Stimulated activated CD4-positive, alpha-beta T cell treated with anti-CD3 and anti-CD28 coated beads, Interleukin-2, amount 100 ng/mL, for 24 hours (primary cell): ENCODE measurements around the gene TNK2.

Experiments
- DNase-seq, 2 donors: peaks; one replicate each; pipeline ENCODE4 v3.0.0-alpha.2; 2020

TNK2 gene

GRCh38 chr3:195897853-195898415 lies 10.4 kb downstream of the TNK2 start:
- DNase-seq, result no peak

DNA sequence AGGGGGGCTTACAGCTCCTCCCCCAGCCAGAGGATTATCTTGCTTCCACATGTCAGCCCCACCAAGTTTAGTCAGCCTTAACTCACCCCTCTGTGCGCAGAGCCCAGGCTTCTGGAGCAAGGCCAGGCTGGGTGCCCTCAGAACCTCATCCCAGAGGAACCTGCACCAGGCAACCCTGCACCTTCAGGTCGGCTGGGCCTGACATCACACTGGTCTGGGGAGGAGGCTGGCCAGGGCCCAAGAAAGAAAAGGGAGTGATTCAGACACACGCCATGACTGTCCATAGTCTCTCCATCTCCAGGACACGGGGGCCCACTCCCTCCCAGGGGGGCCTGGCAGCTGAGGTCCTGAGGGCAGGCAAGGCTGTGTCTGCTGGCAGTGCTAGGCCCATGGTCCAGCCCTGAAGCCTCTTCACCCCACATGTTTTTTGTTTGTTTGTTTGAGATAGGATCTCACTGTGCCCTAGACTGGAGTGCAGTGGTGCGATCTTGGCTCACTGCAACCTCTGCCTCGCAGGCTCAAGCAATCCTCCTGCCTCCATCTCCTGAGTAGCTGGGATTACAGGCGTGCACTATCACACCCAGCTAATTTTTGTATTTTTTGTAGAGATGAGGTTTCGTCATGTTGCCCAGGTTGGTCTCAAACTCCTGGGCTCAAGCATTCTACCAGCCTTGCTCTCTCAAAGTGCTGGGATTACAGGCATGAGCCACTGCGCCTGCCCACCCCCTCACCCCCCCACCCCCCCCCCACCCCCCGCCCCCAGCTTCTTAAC lies 11.1 kb downstream of the TNK2 start:
- DNase-seq, result no peak

DNA sequence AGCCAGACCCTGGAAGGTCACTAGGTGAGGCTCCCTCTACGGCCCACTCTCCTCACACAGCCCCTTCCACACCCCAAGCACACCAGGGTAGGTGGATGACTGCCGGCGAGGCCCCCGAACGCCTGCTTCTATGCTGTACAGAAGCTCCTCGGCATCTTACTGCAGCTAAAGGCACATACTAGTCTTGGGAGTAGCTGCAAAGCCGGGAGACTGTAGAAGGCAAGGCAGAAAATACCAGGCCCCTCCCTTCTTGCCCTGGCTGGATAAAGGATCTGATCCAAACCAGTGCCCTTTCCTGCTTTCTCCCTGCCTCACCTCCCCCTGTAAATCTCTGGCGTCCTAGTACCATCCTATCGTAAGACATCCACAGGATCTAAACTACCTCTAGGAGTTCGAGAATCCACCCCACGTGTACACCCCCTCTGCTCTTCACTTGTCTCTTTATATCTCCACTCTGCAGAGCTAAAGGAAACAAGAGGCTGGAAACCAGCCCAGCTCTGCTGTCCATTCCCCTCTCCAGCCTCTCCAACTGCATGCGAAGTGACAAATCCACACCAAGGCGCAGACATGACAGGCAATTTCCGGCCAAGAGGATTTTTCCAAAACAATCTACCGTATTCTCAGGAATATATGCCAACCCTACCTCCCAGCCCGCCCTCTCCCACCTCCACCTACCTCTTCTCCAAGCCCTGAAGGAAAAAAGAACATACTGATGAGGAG lies 11.8 kb downstream of the TNK2 start:
- peak in 1 of 2 donors; percentile 37 for DNase-seq

GRCh38 chr3:195895861-195896360 lies 12.4 kb downstream of the TNK2 start:
- DNase-seq, result peak; percentile 72 to 74

DNA sequence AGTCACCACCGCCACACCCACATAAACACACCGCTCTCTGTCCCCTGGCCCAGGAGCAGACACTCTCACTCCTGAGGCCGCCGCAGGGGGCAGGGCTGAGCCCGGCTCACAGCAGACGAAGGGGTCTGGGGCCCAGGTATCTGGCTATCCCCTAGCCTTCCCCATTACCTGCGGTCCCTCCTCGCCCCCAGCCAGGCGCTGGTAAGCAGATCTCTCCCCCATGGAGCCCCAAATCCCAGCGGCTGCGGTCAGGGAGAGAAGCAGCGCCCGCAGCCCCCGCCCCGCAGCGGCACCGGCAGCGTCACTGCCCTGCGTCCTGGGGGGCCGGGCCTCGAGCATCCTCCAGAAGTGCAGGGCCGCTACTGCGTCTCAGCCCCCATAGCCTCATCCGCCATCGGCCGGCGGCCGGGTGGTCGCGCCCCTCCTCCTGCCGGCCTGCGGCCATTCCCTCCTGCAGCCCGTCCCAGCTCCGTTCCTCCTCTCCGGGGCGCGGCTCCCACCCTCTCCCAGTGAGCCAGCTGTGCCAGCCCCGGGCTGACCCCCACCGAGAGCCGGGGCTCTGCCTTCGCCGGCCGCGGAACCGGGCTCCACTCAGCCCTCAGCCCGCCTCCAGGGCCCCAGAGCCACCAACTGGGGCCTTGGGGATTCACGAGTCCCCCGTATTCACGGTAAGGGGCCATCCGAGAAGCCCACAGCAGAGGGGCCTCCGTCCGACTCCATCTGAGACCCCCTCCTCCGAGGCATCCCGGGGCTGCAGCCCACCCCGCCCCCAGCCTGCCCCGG lies 13.1 kb downstream of the TNK2 start:
- DNase-seq, result peak; percentile 69 to 77

- DNase-seq, result no peak
Observed at GRCh38 chr3:195893916-195894465, 14.4 kb downstream of the TNK2 start.

DNA sequence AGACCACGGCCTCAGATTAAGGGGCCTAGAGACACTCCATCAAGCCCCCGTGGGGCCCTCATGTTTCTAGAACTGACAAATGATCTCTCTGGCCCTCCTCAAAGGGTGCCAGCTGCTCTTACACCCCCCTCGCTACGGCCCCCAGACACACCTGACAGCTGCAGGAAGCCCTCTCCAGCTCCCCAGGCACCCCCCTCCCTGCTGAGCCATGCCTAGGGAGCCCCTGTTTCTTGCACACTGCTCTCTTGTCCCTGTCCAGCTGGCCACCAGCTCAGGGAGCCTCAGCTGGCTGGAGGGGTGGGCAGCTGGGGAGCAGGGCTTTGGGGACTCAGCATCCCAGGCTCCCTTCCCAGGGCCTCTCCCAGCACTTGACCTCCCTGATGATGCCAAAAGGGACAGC lies 14.8 kb downstream of the TNK2 start:
- no peak for DNase-seq

- DNase-seq, result no peak
Observed at GRCh38 chr3:195893044-195893395, 15.3 kb downstream of the TNK2 start.

GRCh38 chr3:195892105-195893043 lies 16.0 kb downstream of the TNK2 start:
- no peak for DNase-seq

DNA sequence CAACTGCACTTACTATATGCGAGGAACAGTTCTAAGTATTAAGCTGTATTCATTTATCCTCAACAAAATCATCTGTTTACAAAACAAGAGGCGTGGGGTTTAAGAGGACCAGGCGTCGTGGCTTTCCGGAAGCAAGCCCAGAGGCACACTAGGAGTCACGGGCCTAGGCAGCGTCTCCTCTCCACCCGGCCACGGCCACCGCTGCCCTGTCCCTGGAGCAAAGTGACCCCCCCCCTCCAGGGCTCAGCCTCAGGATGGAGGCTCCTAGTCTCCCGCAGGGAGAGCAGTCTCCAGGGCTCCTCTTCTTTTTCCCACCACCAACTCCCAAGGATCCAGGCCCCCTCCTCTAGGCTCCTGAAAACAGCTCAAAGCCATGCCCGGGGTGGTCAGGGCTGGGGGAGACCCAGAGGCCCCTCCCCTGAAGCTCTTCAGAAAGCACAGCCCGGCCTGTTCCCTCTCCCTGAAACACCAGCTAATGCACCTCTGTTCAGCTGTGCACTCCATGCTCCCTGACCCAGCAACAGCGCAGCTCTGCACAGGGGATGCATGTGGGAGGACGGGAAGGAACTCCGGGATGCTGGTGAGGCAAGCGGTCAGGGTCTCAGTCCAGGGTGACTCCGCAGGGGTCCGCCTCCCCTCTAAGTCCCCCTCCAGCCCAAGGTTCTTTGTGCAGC lies 16.8 kb downstream of the TNK2 start:
- DNase-seq, result no peak

DNA sequence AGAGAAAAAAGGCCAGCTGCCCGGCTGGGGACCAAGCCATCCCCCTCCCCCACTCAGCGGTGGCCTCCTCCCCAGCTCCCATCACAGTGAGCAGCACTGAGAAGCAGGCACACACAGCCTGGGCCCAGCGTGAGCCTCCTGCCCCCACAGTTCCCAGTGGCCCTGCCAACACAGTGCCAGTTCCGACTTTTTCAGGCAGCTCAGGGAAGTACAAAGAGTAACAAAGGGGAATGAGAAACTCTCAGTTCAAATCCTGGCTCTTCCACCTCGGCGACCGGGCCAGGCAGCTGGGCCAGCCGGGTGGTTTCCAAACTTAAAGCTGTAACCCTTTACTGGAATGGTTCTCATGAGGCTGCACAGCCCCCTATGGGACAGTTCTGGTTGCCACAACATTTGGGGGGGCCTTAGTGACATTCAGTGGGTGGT lies 18.5 kb downstream of the TNK2 start:
- no peak for DNase-seq

GRCh38 chr3:195888981-195889869 lies 19.1 kb downstream of the TNK2 start:
- DNase-seq, result no peak

GRCh38 chr3:195888311-195888761 lies 20.0 kb downstream of the TNK2 start:
- DNase-seq, result no peak

GRCh38 chr3:195887670-195888069 lies 20.7 kb downstream of the TNK2 start:
- DNase-seq, result no peak

- no peak for DNase-seq
Observed at GRCh38 chr3:195886181-195887141, 21.9 kb downstream of the TNK2 start.

- DNase-seq, result no peak
Observed at GRCh38 chr3:195885036-195885891, 23.1 kb downstream of the TNK2 start.

DNA sequence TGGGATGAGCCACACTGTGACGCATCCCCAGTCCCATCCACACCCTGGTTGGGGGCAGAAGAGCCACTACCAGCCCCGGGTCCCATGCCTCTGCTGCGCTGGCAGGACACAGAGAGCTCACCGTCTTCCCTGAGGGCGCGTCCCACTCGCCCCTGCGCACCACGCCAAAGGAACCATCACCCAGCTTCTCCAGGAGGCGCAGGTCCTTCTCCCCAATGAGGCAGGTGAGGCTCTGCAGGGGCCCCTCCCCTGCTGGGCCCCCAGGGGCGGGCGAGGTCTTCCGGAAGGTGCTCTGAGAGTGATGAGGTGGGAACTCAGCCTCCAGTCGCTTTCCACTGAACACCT lies 23.7 kb downstream of the TNK2 start:
- DNase-seq, result no peak

DNA sequence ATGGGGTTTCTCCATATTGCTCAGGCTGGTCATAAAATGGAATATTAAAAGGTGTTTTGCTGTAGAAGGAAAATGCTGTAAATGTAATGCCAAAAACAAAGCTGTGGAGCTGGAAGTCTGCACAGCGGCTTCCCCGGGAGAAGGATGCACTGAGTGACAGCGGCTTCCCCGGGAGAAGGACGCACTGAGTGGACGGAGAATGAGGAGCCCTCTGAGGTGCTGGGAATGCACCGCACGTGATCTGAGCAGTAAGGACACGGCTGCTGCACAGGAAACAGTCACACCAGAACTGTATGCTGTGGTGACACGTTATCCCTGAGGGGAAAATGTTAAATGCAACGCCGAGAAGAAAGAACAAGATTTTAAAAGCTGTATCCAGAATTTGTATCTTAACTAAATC lies 24.6 kb downstream of the TNK2 start:
- no peak for DNase-seq
